ENCODE measurements around the gene RPS21.
A peak's percentile ranks its signal among the peaks of the same experiment; 100 is the strongest.

Gene RPS21

GRCh38 chr20:62355516-62355877, 31.4 kb upstream of the RPS21 start:
- TF ChIP-seq CTCF (conservative IDR thresholded peaks at IDR 0.05): no peak
- no peak overlapping the region for H3K27ac ChIP-seq

- H3K27ac ChIP-seq: 0 out of 2 replicates have a peak overlapping the region, but pooled peaks have one; percentile 5
- no peak for TF ChIP-seq CTCF (conservative IDR thresholded peaks at IDR 0.05)
These were observed 30.9 kb upstream of the RPS21 start for GRCh38 chr20:62355878-62356588.

GRCh38 chr20:62356589-62357186, 30.2 kb upstream of the RPS21 start:
- TF ChIP-seq CTCF (conservative IDR thresholded peaks at IDR 0.05): no peak
- H3K27ac ChIP-seq: 0 out of 2 replicates have a peak overlapping the region, but pooled peaks have one; percentile 5

GRCh38 chr20:62357187-62357667, 29.7 kb upstream of the RPS21 start:
- no peak overlapping the region for H3K27ac ChIP-seq
- TF ChIP-seq CTCF (conservative IDR thresholded peaks at IDR 0.05): no peak

- TF ChIP-seq CTCF (conservative IDR thresholded peaks at IDR 0.05): no peak
- peak overlapping the region; percentile 51; the same call in 1 of the 2 replicates for H3K27ac ChIP-seq
These were observed 29.2 kb upstream of the RPS21 start for GRCh38 chr20:62357681-62358080.

GRCh38 chr20:62358171-62359042, 28.5 kb upstream of the RPS21 start:
- H3K27ac ChIP-seq: peak overlapping the region; percentile 51
- TF ChIP-seq CTCF (conservative IDR thresholded peaks at IDR 0.05): no peak

GRCh38 chr20:62359043-62359490, 27.8 kb upstream of the RPS21 start:
- no peak for TF ChIP-seq CTCF (conservative IDR thresholded peaks at IDR 0.05)
- peak overlapping the region; percentile 51 for H3K27ac ChIP-seq
